Nucleus accumbens (tissue), 56 donors: ENCODE measurements around the gene ATG16L1.

Experiments used
- DNase-seq, 56 donors: peaks; one replicate each; lab custom pipeline; 2025; lab: John Stamatoyannopoulos, UW

The ATG16L1 gene

DNA sequence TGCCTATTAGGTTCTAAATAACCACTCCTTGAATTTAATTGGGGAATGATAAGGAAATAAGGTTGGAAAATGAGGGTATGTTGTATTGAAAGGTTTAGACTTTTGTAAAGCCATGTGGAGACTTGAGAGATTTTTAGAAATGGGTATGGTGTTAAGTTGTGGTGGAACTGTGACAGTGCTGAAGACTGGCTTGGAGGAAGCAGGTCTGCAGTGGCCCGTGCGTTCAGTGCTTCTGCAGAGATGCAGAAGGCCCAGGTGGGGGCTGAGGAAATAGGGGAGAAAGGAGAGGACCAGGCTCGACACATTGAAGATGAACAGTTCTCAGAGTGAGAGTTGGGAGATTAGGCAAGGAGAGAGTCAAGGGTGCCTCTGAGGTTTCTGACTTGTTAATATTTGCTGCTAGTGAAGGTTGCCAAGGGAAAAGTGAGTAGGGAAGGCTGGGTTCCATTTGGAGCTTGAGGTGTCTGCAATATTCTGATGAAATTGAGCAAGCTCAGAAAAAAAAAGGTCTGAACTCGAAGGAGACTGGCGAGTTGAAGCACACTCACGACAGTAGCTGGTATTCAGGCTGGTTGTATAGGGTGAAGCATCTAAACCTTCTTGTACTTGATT, 30.6 kb downstream of the ATG16L1 start:
- no peak for DNase-seq

DNA sequence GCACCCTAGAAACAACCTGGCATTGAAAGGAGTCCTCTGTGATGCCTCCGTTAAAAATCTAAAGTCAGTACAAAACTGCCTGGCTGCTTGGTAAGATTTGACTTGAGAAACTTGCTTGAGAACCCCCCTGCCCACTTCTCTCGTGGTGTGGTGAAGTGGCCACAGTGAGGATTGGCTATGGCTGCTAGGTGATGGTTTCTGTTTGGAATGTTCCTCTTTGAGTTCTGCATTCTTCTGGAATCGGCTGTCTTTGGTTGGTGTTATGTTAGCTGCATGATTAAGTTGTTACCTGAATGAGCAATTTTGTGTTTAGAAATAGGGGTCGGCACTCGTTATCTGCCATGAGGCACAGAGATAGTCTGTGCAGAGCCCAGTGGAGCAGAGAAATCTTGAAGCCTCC, 34.4 kb downstream of the ATG16L1 start:
- DNase-seq: no peak

DNA sequence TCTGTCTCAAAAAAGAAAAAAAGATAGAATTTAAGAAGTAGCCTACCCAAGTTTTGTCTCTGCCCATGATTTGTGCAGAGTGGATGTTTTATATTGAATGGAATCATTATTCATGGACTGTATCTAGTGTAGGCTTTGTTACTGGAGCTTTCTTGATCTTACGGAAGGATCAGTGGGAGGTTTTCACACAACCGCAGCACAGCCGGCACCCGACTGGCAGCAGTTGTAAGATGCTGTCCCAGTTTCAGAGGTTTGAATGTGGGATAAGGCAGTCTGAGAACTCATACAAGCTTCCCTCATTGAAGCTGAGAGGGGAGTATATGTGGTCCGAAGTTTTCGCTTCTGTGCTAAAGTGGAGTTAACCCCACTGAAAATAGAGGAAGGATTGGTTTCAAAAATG, 36.4 kb downstream of the ATG16L1 start:
- DNase-seq: peak in 4 of 56 donors; percentile 6 to 32 (median 11)

DNA sequence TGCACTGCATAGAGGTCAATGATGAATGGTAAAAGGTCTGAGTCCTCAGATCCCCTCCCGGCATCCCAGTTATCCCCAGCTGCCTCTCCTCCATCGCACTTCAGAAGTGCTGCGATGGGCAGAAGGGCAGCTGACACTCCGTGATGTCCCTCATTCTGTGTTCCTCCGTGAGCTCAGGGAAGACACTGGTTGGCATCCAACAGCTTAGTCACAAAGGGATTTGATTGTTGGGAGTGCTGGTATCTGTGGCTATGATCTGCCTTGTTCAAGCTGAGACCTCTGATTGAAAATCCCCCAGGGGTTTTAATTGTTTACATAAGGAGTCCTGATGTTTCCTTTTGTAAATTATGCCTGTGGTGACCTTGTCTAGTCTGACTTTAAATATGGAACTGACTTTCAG, 37.2 kb downstream of the ATG16L1 start:
- DNase-seq: peak in 18 of 56 donors; percentile 7 to 52 (median 22)

DNA sequence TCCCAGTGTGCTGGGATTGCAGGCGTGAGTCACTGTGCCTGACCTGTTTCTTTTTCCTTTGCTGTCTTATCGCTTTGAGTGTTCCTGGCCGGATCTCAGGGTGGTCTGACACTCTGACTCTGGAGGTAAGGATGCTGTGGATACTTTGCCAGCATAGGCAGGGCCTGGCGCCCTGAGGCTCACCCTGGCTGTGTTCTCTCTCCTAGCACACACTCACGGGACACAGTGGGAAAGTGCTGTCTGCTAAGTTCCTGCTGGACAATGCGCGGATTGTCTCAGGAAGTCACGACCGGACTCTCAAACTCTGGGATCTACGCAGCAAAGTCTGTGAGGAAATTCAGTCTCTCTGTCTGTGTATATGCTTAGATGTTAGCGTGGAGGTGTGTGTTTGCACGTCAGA, 38.2 kb downstream of the ATG16L1 start:
- peak in 22 of 56 donors; percentile 6 to 67 (median 29) for DNase-seq

DNA sequence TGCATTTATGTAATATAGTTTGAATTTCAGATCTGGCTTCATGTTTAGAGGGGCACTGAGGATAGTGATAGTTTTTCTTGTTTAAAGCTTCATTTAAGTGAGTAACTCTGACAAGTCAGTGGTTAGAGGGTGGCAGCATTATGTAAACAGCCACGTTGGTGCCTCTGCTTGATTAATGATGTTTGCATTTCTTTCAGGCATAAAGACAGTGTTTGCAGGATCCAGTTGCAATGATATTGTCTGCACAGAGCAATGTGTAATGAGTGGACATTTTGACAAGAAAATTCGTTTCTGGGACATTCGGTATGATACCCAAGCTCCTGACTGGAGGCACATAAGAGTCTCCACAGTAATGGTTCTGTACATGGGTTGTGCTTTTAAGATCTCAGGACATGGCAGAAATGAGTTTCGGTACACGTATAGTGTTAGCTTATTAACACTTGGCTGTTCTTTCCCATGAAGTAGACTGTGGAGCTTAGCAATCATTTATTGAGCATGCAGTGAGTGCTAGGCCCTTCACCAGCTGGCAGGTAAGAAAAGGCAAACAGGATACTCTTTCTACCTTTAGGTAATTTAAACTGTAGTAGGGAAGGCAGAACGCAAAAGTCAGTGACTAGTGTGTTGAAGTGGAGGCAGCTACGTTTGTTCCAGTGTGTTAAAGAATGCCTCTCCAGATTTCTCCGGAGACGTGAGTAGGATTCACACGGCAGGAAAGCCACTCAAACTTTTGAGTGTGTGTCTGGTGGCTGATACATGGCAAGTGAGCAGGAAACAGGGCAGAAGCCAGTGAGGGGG, 38.8 kb downstream of the ATG16L1 start:
- DNase-seq: no peak

DNA sequence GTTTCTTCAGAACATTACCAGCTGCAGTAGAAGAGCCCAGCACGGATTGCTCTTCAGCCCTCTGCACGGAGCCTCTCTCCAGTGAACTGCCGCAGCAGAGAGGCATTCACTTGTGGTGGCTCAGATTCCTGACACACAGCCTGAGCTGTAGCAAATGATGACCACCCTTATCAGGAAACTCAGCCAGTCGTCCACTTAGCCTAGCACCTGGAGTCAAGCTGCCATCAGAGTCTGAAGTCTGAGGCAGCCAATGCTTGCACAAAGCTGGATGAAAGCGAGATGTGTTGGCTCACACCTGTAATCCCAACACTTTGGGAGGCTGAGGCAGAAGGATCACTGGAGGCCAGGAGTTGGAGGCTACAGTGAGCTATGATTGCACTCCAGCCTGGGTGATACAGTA, 44.4 kb downstream of the ATG16L1 start:
- DNase-seq: no peak

DNA sequence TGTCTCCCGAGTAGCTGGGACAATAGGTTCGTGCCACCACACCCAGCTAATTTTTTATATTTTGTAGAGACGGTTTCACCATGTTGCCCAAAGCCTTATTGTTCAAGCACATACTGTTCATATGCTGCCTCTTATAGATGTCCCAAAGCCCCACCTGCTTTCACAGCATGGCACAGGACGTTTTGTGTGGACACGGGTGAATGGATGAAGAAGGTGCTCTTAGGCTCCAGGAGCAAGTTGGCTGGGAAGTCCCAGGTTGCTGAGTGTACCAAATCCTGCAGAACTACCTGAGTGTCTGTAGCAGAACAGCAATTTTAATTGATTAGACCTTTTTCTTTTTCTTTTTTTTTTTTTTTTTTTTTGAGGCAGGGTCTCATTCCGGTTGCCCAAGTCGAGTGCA, 45.6 kb downstream of the ATG16L1 start:
- DNase-seq: no peak

DNA sequence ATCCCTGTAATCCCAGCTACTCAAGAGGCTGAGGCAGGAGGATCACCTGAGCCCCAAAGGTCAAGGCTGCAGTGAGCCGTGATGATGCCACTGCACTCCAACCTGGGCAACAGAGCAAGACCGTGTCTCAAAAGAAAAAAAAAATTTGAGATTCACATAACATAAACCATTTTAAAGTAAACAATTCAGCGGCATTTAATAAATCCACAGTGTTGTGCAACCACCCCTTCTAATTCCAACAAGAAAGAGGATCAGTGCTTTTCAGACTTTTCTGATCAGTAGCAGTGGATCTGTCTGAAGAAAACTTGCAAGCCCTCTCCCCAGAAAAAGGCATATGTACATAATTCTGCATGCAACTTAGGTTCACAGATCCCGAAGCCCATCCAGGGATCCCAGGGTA, 48.9 kb downstream of the ATG16L1 start:
- DNase-seq: no peak

DNA sequence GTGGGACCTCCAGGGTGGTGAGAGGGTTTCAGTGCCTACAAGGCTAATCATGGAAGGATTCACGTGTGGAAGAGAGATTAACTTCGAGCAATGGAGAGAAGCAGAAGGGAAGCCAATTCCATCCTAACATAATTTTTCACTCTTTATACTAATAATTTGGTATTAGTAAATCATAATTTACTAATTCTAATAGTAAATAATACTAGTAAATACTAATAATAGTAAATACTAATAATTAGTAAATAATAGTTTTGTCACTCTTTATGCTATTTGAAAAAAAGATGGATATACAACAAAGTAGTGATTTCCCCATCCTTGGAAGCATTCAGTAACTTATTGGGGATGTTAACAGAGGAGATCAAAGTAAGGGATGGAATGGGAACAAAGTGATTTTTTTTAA, 49.8 kb downstream of the ATG16L1 start:
- no peak for DNase-seq

DNA sequence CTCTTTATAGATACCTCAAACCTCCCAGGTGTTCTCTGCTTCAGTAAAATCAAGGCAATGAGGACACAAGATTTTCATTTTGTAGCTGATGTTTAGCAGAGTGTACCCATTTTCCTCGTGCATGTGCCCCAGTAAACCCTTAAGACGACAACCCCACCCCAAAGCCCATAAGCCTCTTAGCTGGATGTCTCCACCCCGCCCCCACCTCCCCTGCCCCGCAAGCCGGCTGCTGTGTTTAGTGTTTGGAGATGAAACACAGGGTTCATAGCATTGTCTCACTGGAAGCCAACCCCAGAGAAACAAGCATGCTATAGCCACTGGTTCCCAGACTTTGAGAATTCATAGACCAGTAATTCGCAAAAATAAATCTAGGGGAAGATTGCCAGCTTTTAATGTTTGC, 50.3 kb downstream of the ATG16L1 start:
- no peak for DNase-seq

DNA sequence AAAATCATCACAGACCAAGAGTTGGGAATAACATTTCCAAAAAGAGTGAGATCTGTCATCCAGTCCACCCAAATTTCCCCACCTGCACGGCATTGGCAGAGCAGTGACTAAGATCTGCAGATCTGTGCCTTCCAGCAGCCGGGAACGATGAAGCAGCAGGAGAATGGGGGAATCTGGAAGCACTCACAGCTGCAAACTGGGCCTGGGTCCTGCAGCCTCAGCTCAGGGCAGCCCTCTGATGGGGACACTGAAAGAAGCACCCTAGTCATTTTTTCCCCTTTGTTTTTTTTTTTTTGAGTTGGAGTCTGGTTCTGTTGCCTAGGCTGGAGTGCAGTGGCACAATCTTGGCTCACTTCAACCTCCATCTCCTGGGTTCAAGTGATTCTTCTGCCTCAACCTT, 51.8 kb downstream of the ATG16L1 start:
- no peak for DNase-seq

DNA sequence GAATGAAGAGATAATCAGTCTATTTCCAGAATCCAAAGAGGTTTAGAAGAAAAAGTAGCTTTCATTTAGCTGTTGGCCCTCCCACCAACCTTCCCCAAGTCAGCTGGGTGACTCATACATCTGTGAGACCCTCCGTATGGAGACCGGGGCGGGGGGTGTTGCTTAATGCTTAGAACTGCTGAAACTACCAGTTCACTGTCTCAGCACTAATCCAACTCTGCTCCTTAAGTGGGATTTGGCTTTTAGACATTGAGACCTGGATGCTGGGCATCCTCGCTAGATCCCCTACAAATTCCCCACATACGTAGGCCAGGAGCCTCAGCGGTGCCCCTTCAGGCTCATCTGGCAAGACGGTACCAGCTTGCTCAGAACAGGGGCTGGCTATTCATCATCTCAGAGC, 56.1 kb downstream of the ATG16L1 start, which contains the start of gene SAG:
TSS of gene SAG (plus strand) at position 252 of the 400 bp plus-strand sequence. CDS start 1,374 bp downstream, outside the sequence.
- DNase-seq: no peak

DNA sequence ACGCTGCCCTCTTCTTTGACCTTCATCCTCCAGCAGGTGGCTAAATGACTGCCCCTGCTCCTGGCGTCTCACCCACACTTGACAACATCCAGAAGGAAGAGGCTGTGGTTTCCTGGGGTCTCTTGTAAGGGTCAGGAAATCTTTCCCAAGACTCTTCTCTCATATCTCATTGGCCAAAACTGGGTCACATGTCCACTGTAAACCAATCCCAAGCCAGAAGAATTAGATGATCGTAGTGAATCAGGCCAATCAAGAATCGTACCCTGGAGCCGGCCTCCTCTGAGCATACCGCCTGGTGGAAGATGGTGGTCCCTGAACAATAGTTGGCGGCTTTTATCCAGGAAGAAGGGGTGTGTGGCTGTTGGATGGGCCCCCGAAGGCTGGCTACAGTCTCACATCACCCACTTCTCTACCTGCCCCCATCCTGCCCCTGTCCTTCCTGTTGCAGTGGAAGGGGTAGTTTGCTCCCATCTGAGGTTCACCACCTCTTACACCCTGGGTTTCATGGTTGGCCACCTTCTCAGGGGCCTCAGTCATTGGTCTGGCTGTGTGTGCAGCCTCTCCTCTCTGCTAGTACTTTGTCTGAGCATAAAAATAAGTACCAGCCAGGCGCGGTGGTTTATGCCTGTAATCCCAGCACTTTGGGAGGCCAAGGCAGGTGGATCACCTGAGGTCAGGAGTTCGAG, 59.9 kb downstream of the ATG16L1 start:
- DNase-seq: no peak

DNA sequence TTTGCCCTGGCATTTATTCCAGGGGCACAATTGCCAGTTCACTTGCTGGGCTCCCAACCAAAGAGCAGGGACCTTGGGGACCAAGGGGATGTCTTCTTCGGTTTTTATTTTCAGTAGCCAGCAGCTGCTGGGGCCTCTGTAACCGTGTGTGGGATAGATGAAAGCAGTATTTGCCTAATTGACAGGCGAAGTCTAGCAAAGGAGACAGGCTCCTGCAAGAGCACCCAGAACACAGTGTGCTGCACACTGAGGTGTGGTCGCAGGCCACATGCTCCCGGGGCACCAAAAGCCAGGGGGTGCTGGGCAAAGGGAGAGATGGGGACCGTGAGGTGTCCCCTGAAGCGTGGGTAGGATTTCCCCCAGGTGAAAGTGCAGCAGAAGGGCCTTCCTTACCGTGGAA, 61.4 kb downstream of the ATG16L1 start:
- DNase-seq: no peak

DNA sequence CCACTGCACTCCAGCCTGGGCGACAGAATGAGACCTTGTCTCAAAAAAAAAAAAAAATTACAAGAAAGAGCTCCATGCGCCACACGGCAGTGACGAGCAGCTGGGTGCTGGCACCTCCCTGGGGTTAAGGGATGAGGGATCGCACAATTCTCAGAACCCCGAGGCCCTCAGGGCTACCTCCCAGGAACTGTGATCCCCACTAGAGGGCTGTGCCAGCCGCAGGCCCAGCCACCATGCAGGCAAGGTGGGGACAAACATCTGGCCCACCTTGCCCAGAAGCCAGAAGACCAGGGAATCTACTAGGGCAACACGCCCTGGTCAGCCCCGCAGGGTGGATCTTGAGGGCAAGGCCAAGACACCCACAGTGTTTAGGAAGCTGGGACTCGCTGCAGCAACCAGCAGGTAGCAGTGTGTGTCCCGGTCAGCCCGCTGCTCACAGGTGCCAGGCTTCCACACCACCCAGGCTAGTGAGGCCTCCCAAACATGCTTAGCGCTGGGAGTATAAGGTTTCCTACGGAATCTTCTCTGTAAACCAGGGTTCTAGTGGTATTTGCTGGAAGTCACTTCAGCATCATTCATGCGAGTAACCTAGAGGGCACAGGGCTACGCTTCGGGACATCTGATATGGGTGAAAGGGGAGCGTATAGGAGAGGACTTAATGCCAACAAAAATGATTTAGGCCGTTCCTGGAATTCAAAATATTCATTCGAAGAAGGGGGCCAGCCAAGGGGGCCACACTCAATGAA, 62.9 kb downstream of the ATG16L1 start:
- DNase-seq: no peak

DNA sequence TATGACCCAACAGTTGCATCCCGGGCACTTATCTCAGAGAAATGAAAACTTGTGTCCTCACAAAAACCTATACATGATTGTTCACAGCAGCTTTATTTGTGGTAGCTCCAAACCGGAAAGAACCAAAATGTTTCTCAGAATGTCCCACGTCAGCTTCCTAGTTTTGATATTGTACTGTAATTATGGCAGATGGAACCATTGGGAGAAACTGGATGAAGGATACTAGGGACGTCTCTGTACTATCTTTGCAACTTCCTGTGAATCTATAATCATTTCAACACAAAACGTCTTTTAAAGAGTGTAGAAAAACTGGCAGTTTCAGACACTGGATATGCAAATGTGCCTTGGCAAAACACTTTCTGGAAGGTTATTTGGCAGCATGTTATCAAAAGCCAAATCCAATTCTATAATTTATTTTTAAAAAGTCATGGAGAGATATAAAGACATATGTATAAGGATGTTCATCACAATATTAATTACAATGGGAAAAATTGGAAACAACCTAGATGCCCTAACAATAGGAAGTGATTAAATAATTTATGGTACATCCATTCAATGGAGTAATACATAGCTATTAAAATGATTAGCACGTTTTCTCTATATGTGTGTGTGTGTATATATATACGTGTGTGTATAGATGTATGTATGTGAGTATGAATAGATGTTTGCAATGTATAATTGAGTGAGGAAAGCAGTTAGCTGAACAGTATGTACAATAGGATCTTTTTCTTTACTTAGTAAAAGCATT, 65.9 kb downstream of the ATG16L1 start:
- no peak for DNase-seq

DNA sequence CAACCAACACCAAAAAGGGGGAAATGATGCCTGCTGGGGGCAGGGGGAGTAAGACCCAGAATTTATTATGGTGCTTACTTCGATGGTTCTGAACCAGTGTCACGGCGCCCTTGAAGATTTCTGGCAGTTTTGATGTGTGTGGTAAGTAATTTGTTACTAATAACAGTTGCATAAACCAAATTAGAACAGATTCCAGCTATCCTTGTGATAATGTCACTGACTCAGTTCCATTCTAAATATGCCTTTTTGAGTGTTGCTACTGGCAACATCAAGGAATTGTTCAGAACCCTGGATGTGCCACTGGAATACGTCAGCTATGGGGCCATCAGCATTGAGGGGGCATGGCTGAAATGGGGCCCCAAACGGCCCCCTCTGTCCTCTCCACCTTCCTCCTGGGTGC, 67.8 kb downstream of the ATG16L1 start:
- DNase-seq: peak in 11 of 56 donors; percentile 6 to 52 (median 32)

DNA sequence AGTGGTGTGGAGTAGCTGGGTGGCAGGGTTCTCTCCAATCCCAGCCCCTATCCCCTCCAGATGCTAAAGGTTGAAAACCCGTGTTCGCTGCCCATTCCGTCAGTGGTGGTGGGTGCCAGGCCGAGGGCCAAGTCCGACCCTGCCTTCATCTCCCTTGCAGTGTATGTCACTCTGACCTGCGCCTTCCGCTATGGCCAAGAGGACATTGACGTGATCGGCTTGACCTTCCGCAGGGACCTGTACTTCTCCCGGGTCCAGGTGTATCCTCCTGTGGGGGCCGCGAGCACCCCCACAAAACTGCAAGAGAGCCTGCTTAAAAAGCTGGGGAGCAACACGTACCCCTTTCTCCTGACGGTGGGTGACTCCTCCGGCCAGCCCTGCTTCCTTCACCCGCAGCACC, 69.0 kb downstream of the ATG16L1 start:
- DNase-seq: no peak

DNA sequence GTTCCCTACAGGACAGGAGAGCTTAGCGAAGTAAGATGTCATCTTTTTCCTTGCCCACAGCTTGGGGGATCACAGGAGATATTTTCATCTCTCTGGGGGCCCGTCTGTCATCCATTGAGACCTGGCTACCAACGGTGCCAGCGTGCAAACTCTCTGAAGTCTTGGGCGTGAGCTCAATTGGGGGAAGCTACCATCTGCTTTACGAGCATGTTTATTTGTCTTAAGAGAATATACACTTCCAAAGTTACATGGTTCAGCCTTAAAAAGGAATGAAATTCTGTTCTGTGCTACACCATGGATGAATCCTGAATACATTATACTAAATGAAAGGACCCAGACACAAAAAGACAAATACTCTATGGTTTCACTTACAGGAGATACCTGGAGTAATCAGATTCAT, 69.7 kb downstream of the ATG16L1 start:
- DNase-seq: no peak
